ENCODE data around the gene PSMC3. TPM values are rescaled to one million over a fixed set of nuclear protein-coding genes. Genes with fewer than 3 reads are reported as not detected.

PSMC3 gene
- polyA plus RNA-seq, 3 donors, result 44.1 to 97.4 (median 89.5) TPM

- Histone ChIP-seq H4K20me1 (ENCODE audit: insufficient read depth, low read length) (no peaks in the 10 kb centered on the region), H3K4me1 (ENCODE audit: control insufficient read depth in 1 of 2, insufficient read depth in 2 of 2, low read length in 2 of 2) (peaks cover 73 to 80% of the 10 kb centered on the region in 2 donors), H3K4me3 (replicated peaks in 1 of 3; ENCODE audit: low read depth in 2 of 3, low read length in 3 of 3) (peak overlapping the region in 1 of 3 experiments; percentile 65), H3K27me3 (ENCODE audit: control insufficient read depth in 2 of 2, insufficient read depth in 2 of 2, low read length in 2 of 2) (no peaks in the 10 kb centered on the region), H3K4me2 (replicated peaks; ENCODE audit: extremely low read depth, low read length, poor library complexity, severe bottlenecking) (peak overlapping the region; percentile 79), H3K9ac (ENCODE audit: insufficient read depth, low read length, poor library complexity, severe bottlenecking) (peak overlapping the region; percentile 99), H3K9me3 (replicated peaks in 1 of 2; ENCODE audit: control insufficient read depth in 1 of 2, insufficient read depth in 1 of 2, low read length in 2 of 2) (no peaks in the 10 kb centered on the region), H3K79me2 (ENCODE audit: insufficient read depth, low read length) (peaks cover 55% of the 10 kb centered on the region), H3K27ac (ENCODE audit: low read depth in 1 of 2, low read length in 2 of 2) (peak overlapping the region; percentile 98 to 100), H2AFZ (ENCODE audit: insufficient read depth, low read depth, low read length, poor library complexity, severe bottlenecking) (no peak overlapping the region), H3K36me3 (replicated peaks in 1 of 2; ENCODE audit: control insufficient read depth in 1 of 2, insufficient read depth in 2 of 2, low read length in 2 of 2) (no peaks in the 10 kb centered on the region)
- WGBS (ENCODE audit: insufficient coverage), result no CpG with 5 or more reads among the region's 3 CpGs
- no peak for DNase-seq
- H3K4me1 Mint-ChIP-seq, result peaks cover 66% of the 10 kb centered on the region
- no peak for TF ChIP-seq CTCF (IDR thresholded peaks at IDR 0.05)
- H3K4me3 Mint-ChIP-seq, result peak overlapping the region; percentile 80 to 94
- H3K27me3 Mint-ChIP-seq (ENCODE audit: low read depth in 3 of 3), result no peaks in the 10 kb centered on the region
- peak overlapping the region; percentile 99 to 100 (median 100) for H3K27ac Mint-ChIP-seq
- peaks cover 6 to 28% of the 10 kb centered on the region in 2 donors for H3K36me3 Mint-ChIP-seq
- intact Hi-C loops (cut with micrococcal nuclease), result no loop called here
- H3K9me3 Mint-ChIP-seq, result peaks cover 0 to 2% (median 0%) of the 10 kb centered on the region in 7 donors
Measured at GRCh38 chr11:47396049-47396320, 30.3 kb downstream of the PSMC3 start.

- Histone ChIP-seq H2AFZ (ENCODE audit: insufficient read depth, low read depth, low read length, poor library complexity, severe bottlenecking) (no peak overlapping the region), H4K20me1 (ENCODE audit: insufficient read depth, low read length) (no peaks in the 10 kb centered on the region), H3K36me3 (replicated peaks in 1 of 2; ENCODE audit: control insufficient read depth in 1 of 2, insufficient read depth in 2 of 2, low read length in 2 of 2) (no peaks in the 10 kb centered on the region), H3K9me3 (replicated peaks in 1 of 2; ENCODE audit: control insufficient read depth in 1 of 2, insufficient read depth in 1 of 2, low read length in 2 of 2) (no peaks in the 10 kb centered on the region), H3K4me1 (ENCODE audit: control insufficient read depth in 1 of 2, insufficient read depth in 2 of 2, low read length in 2 of 2) (peaks cover 73 to 80% of the 10 kb centered on the region in 2 donors), H3K27ac (ENCODE audit: low read depth in 1 of 2, low read length in 2 of 2) (peak overlapping the region; percentile 98 to 100), H3K27me3 (ENCODE audit: control insufficient read depth in 2 of 2, insufficient read depth in 2 of 2, low read length in 2 of 2) (no peaks in the 10 kb centered on the region), H3K4me3 (replicated peaks in 1 of 3; ENCODE audit: low read depth in 2 of 3, low read length in 3 of 3) (peak overlapping the region; percentile 26 to 65 (median 51)), H3K9ac (ENCODE audit: insufficient read depth, low read length, poor library complexity, severe bottlenecking) (peak overlapping the region; percentile 99), H3K4me2 (replicated peaks; ENCODE audit: extremely low read depth, low read length, poor library complexity, severe bottlenecking) (peak overlapping the region; percentile 79), H3K79me2 (ENCODE audit: insufficient read depth, low read length) (peaks cover 61% of the 10 kb centered on the region)
- no peak for TF ChIP-seq CTCF (IDR thresholded peaks at IDR 0.05)
- H3K36me3 Mint-ChIP-seq, result peaks cover 6 to 32% of the 10 kb centered on the region in 2 donors
- H3K4me1 Mint-ChIP-seq, result peaks cover 66% of the 10 kb centered on the region
- H3K4me3 Mint-ChIP-seq, result peak overlapping the region; percentile 80 to 94
- H3K9me3 Mint-ChIP-seq, result peaks cover 0 to 2% (median 0%) of the 10 kb centered on the region in 7 donors
- H3K27me3 Mint-ChIP-seq (ENCODE audit: low read depth in 3 of 3), result no peaks in the 10 kb centered on the region
- DNase-seq, result peak in 2 of 3 donors; percentile 45 to 67
- peak overlapping the region; percentile 99 to 100 (median 100) for H3K27ac Mint-ChIP-seq
- WGBS (ENCODE audit: insufficient coverage), result 2% methylated on average over 19 of the region's 25 CpGs
- intact Hi-C loops (cut with micrococcal nuclease), result no loop called here
Measured at GRCh38 chr11:47395223-47396048, 30.8 kb downstream of the PSMC3 start.
